ENCODE results near the gene CEP192.

Gene CEP192

GRCh38 chr18:13161276-13161899, 170.2 kb downstream of the CEP192 start:
- no peaks in the 10 kb centered on the region for H3K4me1 ChIP-seq (ENCODE audit: insufficient read depth, low read length, severe bottlenecking)
- no peak overlapping the region for H3K9ac ChIP-seq (ENCODE audit: low read length)
- H3K9me2 ChIP-seq (ENCODE audit: low read depth, low read length): no peaks in the 10 kb centered on the region
- H3K4me3 ChIP-seq (ENCODE audit: low read depth, low read length, poor library complexity, severe bottlenecking): no peak overlapping the region
- no peak overlapping the region for H2AFZ ChIP-seq (ENCODE audit: low read length)
- TF ChIP-seq EZH2 (IDR thresholded peaks at IDR 0.05; ENCODE audit: borderline replicate concordance, low read length): no peak
- TF ChIP-seq CTCF (IDR thresholded peaks at IDR 0.05; ENCODE audit: low read length): no peak
- no peak overlapping the region for H3K4me2 ChIP-seq (ENCODE audit: low read length)
- no peak overlapping the region for H3K27ac ChIP-seq (ENCODE audit: low read depth, low read length, poor library complexity, severe bottlenecking)
- H3K36me3 ChIP-seq (ENCODE audit: insufficient read depth, low read length): no peaks in the 10 kb centered on the region
- H3K9me3 ChIP-seq (ENCODE audit: low read length): peaks cover 20% of the 10 kb centered on the region
- no peaks in the 10 kb centered on the region for H3K79me2 ChIP-seq (ENCODE audit: insufficient read depth, low read length)
- peaks cover 4% of the 10 kb centered on the region; the same call in 1 of the 2 replicates for H3K27me3 ChIP-seq (ENCODE audit: insufficient read depth, low read length)
- no peaks in the 10 kb centered on the region for H4K20me1 ChIP-seq (ENCODE audit: insufficient read depth, low read length)
- no peaks in the 10 kb centered on the region for H3F3A ChIP-seq (ENCODE audit: insufficient read depth, low read length)

- H3K4me2 ChIP-seq (ENCODE audit: low read length): no peak overlapping the region
- H3K36me3 ChIP-seq (ENCODE audit: insufficient read depth, low read length): no peaks in the 10 kb centered on the region
- H3F3A ChIP-seq (ENCODE audit: insufficient read depth, low read length): no peaks in the 10 kb centered on the region
- H3K27ac ChIP-seq (ENCODE audit: low read depth, low read length, poor library complexity, severe bottlenecking): no peak overlapping the region
- no peaks in the 10 kb centered on the region for H3K79me2 ChIP-seq (ENCODE audit: insufficient read depth, low read length)
- H3K9me2 ChIP-seq (ENCODE audit: low read depth, low read length): no peaks in the 10 kb centered on the region
- no peaks in the 10 kb centered on the region for H3K4me1 ChIP-seq (ENCODE audit: insufficient read depth, low read length, severe bottlenecking)
- H3K9me3 ChIP-seq (ENCODE audit: low read length): peaks cover 3% of the 10 kb centered on the region
- peaks cover 4% of the 10 kb centered on the region; the same call in 1 of the 2 replicates for H3K27me3 ChIP-seq (ENCODE audit: insufficient read depth, low read length)
- no peaks in the 10 kb centered on the region for H4K20me1 ChIP-seq (ENCODE audit: insufficient read depth, low read length)
- no peak overlapping the region for H3K9ac ChIP-seq (ENCODE audit: low read length)
- no peak overlapping the region for H3K4me3 ChIP-seq (ENCODE audit: low read depth, low read length, poor library complexity, severe bottlenecking)
- no peak overlapping the region for H2AFZ ChIP-seq (ENCODE audit: low read length)
- TF ChIP-seq CTCF (IDR thresholded peaks at IDR 0.05; ENCODE audit: low read length): no peak
- TF ChIP-seq EZH2 (IDR thresholded peaks at IDR 0.05; ENCODE audit: borderline replicate concordance, low read length): no peak
Observed at GRCh38 chr18:13163167-13163927, 172.2 kb downstream of the CEP192 start.

- H3K27me3 ChIP-seq (ENCODE audit: insufficient read depth, low read length): peaks cover 4% of the 10 kb centered on the region; the same call in 1 of the 2 replicates
- H3F3A ChIP-seq (ENCODE audit: insufficient read depth, low read length): no peaks in the 10 kb centered on the region
- H2AFZ ChIP-seq (ENCODE audit: low read length): no peak overlapping the region
- no peaks in the 10 kb centered on the region for H3K79me2 ChIP-seq (ENCODE audit: insufficient read depth, low read length)
- H3K4me3 ChIP-seq (ENCODE audit: low read depth, low read length, poor library complexity, severe bottlenecking): no peak overlapping the region
- H3K9ac ChIP-seq (ENCODE audit: low read length): no peak overlapping the region
- no peaks in the 10 kb centered on the region for H4K20me1 ChIP-seq (ENCODE audit: insufficient read depth, low read length)
- H3K9me2 ChIP-seq (ENCODE audit: low read depth, low read length): no peaks in the 10 kb centered on the region
- H3K27ac ChIP-seq (ENCODE audit: low read depth, low read length, poor library complexity, severe bottlenecking): no peak overlapping the region
- no peaks in the 10 kb centered on the region for H3K4me1 ChIP-seq (ENCODE audit: insufficient read depth, low read length, severe bottlenecking)
- H3K4me2 ChIP-seq (ENCODE audit: low read length): no peak overlapping the region
- TF ChIP-seq EZH2 (IDR thresholded peaks at IDR 0.05; ENCODE audit: borderline replicate concordance, low read length): no peak
- no peak for TF ChIP-seq CTCF (IDR thresholded peaks at IDR 0.05; ENCODE audit: low read length)
- H3K36me3 ChIP-seq (ENCODE audit: insufficient read depth, low read length): no peaks in the 10 kb centered on the region
- H3K9me3 ChIP-seq (ENCODE audit: low read length): no peaks in the 10 kb centered on the region
Observed at GRCh38 chr18:13164406-13164805, 173.2 kb downstream of the CEP192 start.
